Heart left ventricle (tissue), 16 donors: Measurements from ENCODE around the gene KATNB1. TPM values are rescaled to one million over a fixed set of nuclear protein-coding genes. Genes with fewer than 3 reads are reported as not detected.

ENCODE experiments used
- ATAC-seq, 4 donors: fragments of 200-7000 bp; cut with Tn5 transposase; one replicate each; pipeline ENCODE4 v1.9.1; 2020 to 2022; ENCODE audit warnings: moderate library complexity in 4 of 4, mild to moderate bottlenecking in 3 of 4, moderate number of reproducible peaks in 1 of 4
- DNase-seq, 5 donors: peaks; one replicate each; pipeline ENCODE4 v3.0.0-alpha.2; 2020
- H3K27ac ChIP-seq, 12 donors: fragments of 200-600 bp; sonication (generic) in 4 of 12; one replicate each; pipeline versions ENCODE4 v1.5.0 to v1.8.0; 2016 to 2022; ENCODE audit warnings: mild to moderate bottlenecking in 2 of 12
- H3K27me3 ChIP-seq, 9 donors: fragments of 200-600 bp; sonication (generic) in 2 of 9; one replicate each; pipeline versions ENCODE4 v1.5.1 to v1.8.0; 2016 to 2022; ENCODE audit warnings: mild to moderate bottlenecking in 3 of 9
- H3K36me3 ChIP-seq, 9 donors: fragments of 200-600 bp; sonication (generic) in 2 of 9; one replicate each; pipeline versions ENCODE4 v1.5.0 to v1.8.0; 2018 to 2022; ENCODE audit warnings: mild to moderate bottlenecking in 2 of 9
- H3K4me1 ChIP-seq, 12 donors: fragments of 200-600 bp; sonication (generic) in 4 of 12; one replicate each; pipeline versions ENCODE4 v1.5.0 to v1.8.0; 2016 to 2022; ENCODE audit warnings: mild to moderate bottlenecking in 3 of 12
- H3K4me3 ChIP-seq, 12 donors: fragments of 200-600 bp; sonication (generic) in 4 of 12; one replicate each; pipeline versions ENCODE4 v1.5.0 to v1.8.0; 2017 to 2022; ENCODE audit warnings: mild to moderate bottlenecking in 9 of 12, moderate library complexity in 4 of 12
- H3K9me3 ChIP-seq, 12 donors: fragments of 200-600 bp; sonication (generic) in 4 of 12; one replicate each; pipeline versions ENCODE4 v1.5.0 to v1.8.0; 2016 to 2022; ENCODE audit warnings: mild to moderate bottlenecking in 1 of 12
- CTCF ChIP-seq, 12 donors: fragments of 200-600 bp; sonication (generic) in 4 of 12; IDR thresholded peaks; one replicate each; pipeline versions ENCODE4 v1.5.0 to v1.8.0; 2018 to 2022; ENCODE audit warnings: antibody characterized with exemption in 12 of 12, mild to moderate bottlenecking in 5 of 12
- POLR2A ChIP-seq, 2 donors: fragments of 450-650 bp; IDR thresholded peaks; one replicate each; pipeline ENCODE4 v1.6.1; 2017; ENCODE audit warnings: antibody characterized with exemption in 2 of 2, mild to moderate bottlenecking in 2 of 2, moderate library complexity in 2 of 2
- WGBS, 4 donors: extraction: QIAGEN DNeasy Blood & Tissue Kit in 2 of 4; methylation state at CpG; one replicate each; pipeline versions ENCODE4 v1.1.5 to v1.1.7; 2013 to 2018; 5-methylcytosine and 5-hydroxymethylcytosine counted together
- intact Hi-C, 10 donors: fragments of 100-400 bp; cut with DNase I; formaldehyde crosslinking; loops; one replicate each; pipeline versions ENCODE4 v1.11.1 to v1.14.2; 2022
- polyA plus RNA-seq, 2 donors: library from polyadenylated mRNA; stranded (reverse); fragments of 200-250 nt; gene quantifications; one replicate each; pipeline ENCODE4 v1.2.3, GENCODE V29; 2013
- total RNA-seq, 9 donors: library from RNA; depleted of rRNA in 2 of 9; stranded (reverse); fragments of >200 nt in 2 of 9; fragmentation: NEBNext Ultra II Directional in 3 of 9; extraction: Animal tissue kit (Norgen Biotek cat#: 25700) in 3 of 9; gene quantifications; one replicate each; pipeline versions ENCODE4 v1.1.0 to v1.2.4, GENCODE V29; 2016 to 2023
- donor health status: ischemic (EF 13 %, LVEDD 7.1; RV severe dilation, severe dysfunction).
- donor health status: healthy with polysubstance abuse.
- donor health status: DM: no; HTN: yes; CAD: no.
- donor health status: DM: no; HTN: no; CAD: no.
- donor health status: ischemic (EF 25% LVEDD 6.9; RV normal size, moderate dysfunction).
- donor health status: ischemic (EF 25% LVEDD 5.7; RV mildly dilated, moderate dysfunction).
- donor health status: healthy.
- donor health status: DM: yes; HTN: yes; CAD: no.
- donor health status: ischemic (EF 35%, LVEDD 5.7; RV mildly dilated, moderate dysfunction).
- donor health status: nonischemic (EF 11% LVEDD 7.7; RV severe dilation, severe dysfunction).
- donor health status: DM: yes; HTN: yes; CAD: no.
- donor health status: PGD.
- donor health status: ischemic (EF 29% LVEDD 5.4; RV normal size, mild dysfunction).
- donor health status: nonischemic (EF 23%, LVEDD 6.1; RV moderate dilation, normal function).

The KATNB1 gene
- total and polyA plus RNA-seq, 11 donors, result 8.0 to 20.5 (median 15.3) TPM

GRCh38 chr16:57800200-57801097 is 64.9 kb downstream of the KATNB1 start:
- peak overlapping the region in 11 of 12 donors; percentile 58 to 91 (median 72) for H3K4me3 ChIP-seq
- no peaks in the 10 kb centered on the region for H3K9me3 ChIP-seq
- no peaks in the 10 kb centered on the region for H3K27me3 ChIP-seq
- peak in 2 of 5 donors; percentile 18 to 47 for DNase-seq
- TF ChIP-seq POLR2A (IDR thresholded peaks at IDR 0.05) (no peak), CTCF (IDR thresholded peaks at IDR 0.05) (no peak)
- H3K4me1 ChIP-seq, result peaks cover 6 to 92% (median 67%) of the 10 kb centered on the region in 12 donors
- peak overlapping the region; percentile 53 to 99 (median 95) for H3K27ac ChIP-seq
- peaks cover 0 to 25% (median 13%) of the 10 kb centered on the region in 9 donors for H3K36me3 ChIP-seq
- peak in 3 of 4 donors; percentile 0 to 2 (median 1) for ATAC-seq
- 29 to 49% (median 34%) methylated on average over 12 of the region's 12 CpGs for WGBS, 4 donors
- intact Hi-C loops, result loop anchor here in 6 of 10 donors (2.0 to 10.0 kb wide), 7 partner anchors 43 to 204 kb away; partner anchors contain the start of genes USB1 (in 2 of the 6) and ZNF319 (in 2 of the 6)

- no peaks in the 10 kb centered on the region for H3K9me3 ChIP-seq
- intact Hi-C loops, result loop anchor here in 6 of 10 donors (2.0 to 10.0 kb wide), 7 partner anchors 44 to 204 kb away; partner anchors contain the start of genes USB1 (in 2 of the 6) and ZNF319 (in 2 of the 6)
- peaks cover 6 to 92% (median 64%) of the 10 kb centered on the region in 12 donors for H3K4me1 ChIP-seq
- H3K4me3 ChIP-seq, result peak overlapping the region; percentile 49 to 91 (median 72)
- DNase-seq (peak in 2 of 5 donors; percentile 24 to 48), ATAC-seq (peak; percentile 2 to 32 (median 6))
- TF ChIP-seq POLR2A (IDR thresholded peaks at IDR 0.05) (no peak), CTCF (IDR thresholded peaks at IDR 0.05) (no peak)
- 13 to 33% (median 22%) methylated on average over 4 to 5 of the region's 5 CpGs for WGBS, 4 donors
- H3K27ac ChIP-seq, result peak overlapping the region; percentile 67 to 99 (median 95)
- H3K36me3 ChIP-seq, result peaks cover 0 to 21% (median 13%) of the 10 kb centered on the region in 9 donors
- H3K27me3 ChIP-seq, result no peaks in the 10 kb centered on the region
Observed at GRCh38 chr16:57801098-57801808, 65.7 kb downstream of the KATNB1 start.

GRCh38 chr16:57801809-57802340 is 66.3 kb downstream of the KATNB1 start:
- DNase-seq, result peak; percentile 70 to 86 (median 79)
- H3K4me1 ChIP-seq, result peaks cover 6 to 88% (median 64%) of the 10 kb centered on the region in 12 donors

More at GRCh38 chr16:57801809-57802340, 66.3 kb downstream of the KATNB1 start:
- Histone ChIP-seq H3K36me3 (peaks cover 0 to 15% (median 10%) of the 10 kb centered on the region in 9 donors), H3K4me3 (peak overlapping the region; percentile 49 to 91 (median 72)), H3K9me3 (no peaks in the 10 kb centered on the region), H3K27me3 (no peaks in the 10 kb centered on the region), H3K27ac (peak overlapping the region; percentile 67 to 99 (median 95))
- TF ChIP-seq POLR2A (IDR thresholded peaks at IDR 0.05) (no peak), CTCF (IDR thresholded peaks at IDR 0.05) (no peak)
- WGBS, 4 donors, result 2 to 5% (median 4%) methylated on average over 18 to 45 of the region's 45 CpGs
- intact Hi-C loops, result loop anchor here in 7 of 10 donors (2.0 to 10.0 kb wide), 8 partner anchors 45 to 203 kb away; partner anchors contain the start of genes USB1 (in 2 of the 7) and ZNF319 (in 2 of the 7)
- peak; percentile 27 to 61 (median 54) for ATAC-seq
